Nephron (organoid): ENCODE results near the gene MAP3K20.
"Not testable (repeated sequence)": the region's sequence is repeated elsewhere in the genome, so short reads cannot be mapped to it uniquely, and the experiment has no call there.

Source experiments
- H3K27ac Mint-ChIP-seq, 3 experiments: 2 replicates each; pipeline ENCODE4 v1.8.0; 2020; ENCODE audit warnings: mixed read lengths in 3 of 3, mild to moderate bottlenecking in 2 of 3, moderate library complexity in 1 of 3
- H3K27me3 Mint-ChIP-seq: 2 replicates; pipeline ENCODE4 v1.8.0; 2021; ENCODE audit warnings: low read depth, mild to moderate bottlenecking, moderate library complexity, mixed read lengths
- H3K36me3 Mint-ChIP-seq: 2 replicates; pipeline ENCODE4 v1.8.0; 2020; ENCODE audit warnings: low read depth, mixed read lengths
- H3K4me1 Mint-ChIP-seq: 2 replicates; pipeline ENCODE4 v1.8.0; 2020; ENCODE audit warnings: mixed read lengths
- H3K4me3 Mint-ChIP-seq, 3 experiments: 2 replicates each; pipeline ENCODE4 v1.8.0; 2020; ENCODE audit warnings: mild to moderate bottlenecking in 3 of 3, mixed read lengths in 3 of 3, moderate library complexity in 2 of 3
- H3K9me3 Mint-ChIP-seq: 2 replicates; pipeline ENCODE4 v1.8.0; 2020; ENCODE audit warnings: mixed read lengths
- TF ChIP-seq, protein P1 (sequence below), 3 experiments: fragments of 200-600 bp; sonication (generic); IDR thresholded peaks; one replicate each; pipeline ENCODE4 v1.5.0; 2021; ENCODE audit warnings: antibody characterized with exemption in 3 of 3; ENCODE audit not compliant: unreplicated experiment in 3 of 3

The MAP3K20 gene

DNA sequence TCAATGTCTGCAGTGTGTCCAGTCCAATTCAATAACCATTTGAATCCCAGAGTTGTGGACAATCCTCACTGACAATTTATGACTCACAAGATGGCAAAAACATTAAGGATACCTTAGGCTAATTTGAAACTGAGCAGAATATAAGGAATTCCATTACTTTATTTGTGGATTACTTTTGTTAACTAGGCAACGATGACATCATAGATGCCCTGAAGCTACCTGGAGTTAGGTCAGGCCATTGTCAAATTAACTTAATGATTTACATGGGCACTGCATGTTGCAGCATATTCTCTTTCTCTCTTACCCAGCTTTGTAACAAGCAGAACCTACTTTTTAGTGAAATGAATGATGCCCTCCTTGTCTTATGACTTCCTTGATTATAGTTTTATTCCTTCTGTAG is 179.0 kb downstream of the MAP3K20 start:
- H3K36me3 Mint-ChIP-seq, result peaks cover 11% of the 10 kb centered on the region
- TF ChIP-seq, protein P1, sequence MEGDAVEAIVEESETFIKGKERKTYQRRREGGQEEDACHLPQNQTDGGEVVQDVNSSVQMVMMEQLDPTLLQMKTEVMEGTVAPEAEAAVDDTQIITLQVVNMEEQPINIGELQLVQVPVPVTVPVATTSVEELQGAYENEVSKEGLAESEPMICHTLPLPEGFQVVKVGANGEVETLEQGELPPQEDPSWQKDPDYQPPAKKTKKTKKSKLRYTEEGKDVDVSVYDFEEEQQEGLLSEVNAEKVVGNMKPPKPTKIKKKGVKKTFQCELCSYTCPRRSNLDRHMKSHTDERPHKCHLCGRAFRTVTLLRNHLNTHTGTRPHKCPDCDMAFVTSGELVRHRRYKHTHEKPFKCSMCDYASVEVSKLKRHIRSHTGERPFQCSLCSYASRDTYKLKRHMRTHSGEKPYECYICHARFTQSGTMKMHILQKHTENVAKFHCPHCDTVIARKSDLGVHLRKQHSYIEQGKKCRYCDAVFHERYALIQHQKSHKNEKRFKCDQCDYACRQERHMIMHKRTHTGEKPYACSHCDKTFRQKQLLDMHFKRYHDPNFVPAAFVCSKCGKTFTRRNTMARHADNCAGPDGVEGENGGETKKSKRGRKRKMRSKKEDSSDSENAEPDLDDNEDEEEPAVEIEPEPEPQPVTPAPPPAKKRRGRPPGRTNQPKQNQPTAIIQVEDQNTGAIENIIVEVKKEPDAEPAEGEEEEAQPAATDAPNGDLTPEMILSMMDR (IDR thresholded peaks at IDR 0.05; ENCODE audit: unreplicated experiment in 3 of 3), result no peak
- no peaks in the 10 kb centered on the region for H3K9me3 Mint-ChIP-seq
- H3K4me1 Mint-ChIP-seq, result peaks cover 15% of the 10 kb centered on the region
- H3K27ac Mint-ChIP-seq, result no peak overlapping the region
- peaks cover 11% of the 10 kb centered on the region for H3K27me3 Mint-ChIP-seq
- H3K4me3 Mint-ChIP-seq, result no peak overlapping the region

DNA sequence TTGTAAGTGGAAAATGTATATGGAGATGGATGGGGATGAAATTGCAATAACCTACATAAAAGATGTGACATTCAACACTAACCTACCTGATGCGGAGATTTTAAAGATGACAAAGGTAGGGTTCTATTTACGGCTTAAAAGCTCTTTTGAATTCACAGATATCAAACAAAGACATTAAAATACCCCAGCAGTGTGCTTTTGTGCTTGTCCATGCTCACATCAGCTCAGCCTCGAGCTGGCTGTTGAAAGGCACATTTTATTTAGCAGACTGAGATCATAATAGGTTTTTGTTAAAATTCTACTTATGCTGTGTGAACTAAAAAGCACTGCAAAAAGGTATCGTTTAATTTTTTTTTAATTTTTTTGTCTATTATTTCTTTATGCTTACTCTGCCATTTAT is 183.1 kb downstream of the MAP3K20 start:
- TF ChIP-seq, protein P1 (IDR thresholded peaks at IDR 0.05; ENCODE audit: unreplicated experiment in 3 of 3), result no peak
- no peak overlapping the region for H3K27ac Mint-ChIP-seq
- no peak overlapping the region for H3K4me3 Mint-ChIP-seq
- no peaks in the 10 kb centered on the region for H3K9me3 Mint-ChIP-seq
- no peaks in the 10 kb centered on the region for H3K4me1 Mint-ChIP-seq
- H3K27me3 Mint-ChIP-seq, result no peaks in the 10 kb centered on the region
- peaks cover 22% of the 10 kb centered on the region for H3K36me3 Mint-ChIP-seq

DNA sequence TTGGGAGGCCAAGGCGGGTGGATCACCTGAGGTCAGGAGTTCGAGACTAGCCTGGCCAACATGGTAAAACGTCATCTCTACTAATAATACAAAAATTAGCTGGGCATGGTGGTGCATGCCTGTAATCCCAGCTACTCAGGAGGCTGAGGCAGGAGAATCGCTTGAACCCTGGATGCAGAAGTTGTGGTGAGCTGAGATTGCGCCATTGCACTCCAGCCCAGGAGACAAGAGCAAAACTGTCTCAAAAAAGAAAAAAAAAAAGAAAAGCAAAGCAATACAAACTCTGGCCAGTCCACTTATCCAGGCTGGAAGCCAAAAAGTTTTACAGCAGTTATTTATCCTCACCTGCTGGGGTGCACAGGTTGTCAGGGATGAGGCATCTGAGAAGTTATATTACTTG is 186.7 kb downstream of the MAP3K20 start:
- not testable (repeated sequence) for H3K4me3 Mint-ChIP-seq, H3K4me1 Mint-ChIP-seq, H3K9me3 Mint-ChIP-seq, H3K27me3 Mint-ChIP-seq, H3K27ac Mint-ChIP-seq
- peaks cover 30% of the 10 kb centered on the region for H3K36me3 Mint-ChIP-seq

DNA sequence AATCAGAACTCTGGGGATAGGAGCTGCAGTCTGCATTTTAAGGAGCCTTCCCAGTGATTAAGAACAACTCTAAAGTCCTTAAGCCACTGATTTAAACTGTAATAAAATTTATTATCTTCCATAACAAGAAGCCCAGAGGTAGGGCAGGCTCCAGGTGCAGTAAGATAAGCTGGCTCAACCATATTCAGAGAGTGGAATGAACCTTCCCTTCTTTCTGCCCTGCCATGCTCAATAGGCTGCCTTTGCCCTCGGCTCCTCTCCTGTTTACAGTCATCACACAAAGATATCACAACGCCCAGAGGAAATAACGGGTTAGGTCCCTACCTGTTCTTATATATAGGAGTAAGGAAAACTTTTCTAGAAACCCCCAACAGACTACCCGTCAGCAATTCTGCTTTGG is 188.5 kb downstream of the MAP3K20 start:
- H3K27ac Mint-ChIP-seq, result no peak overlapping the region
- H3K9me3 Mint-ChIP-seq, result no peaks in the 10 kb centered on the region
- peaks cover 30% of the 10 kb centered on the region for H3K36me3 Mint-ChIP-seq
- H3K4me3 Mint-ChIP-seq, result no peak overlapping the region
- peaks cover 4% of the 10 kb centered on the region for H3K27me3 Mint-ChIP-seq
- TF ChIP-seq, protein P1 (IDR thresholded peaks at IDR 0.05; ENCODE audit: unreplicated experiment in 3 of 3), result no peak
- no peaks in the 10 kb centered on the region for H3K4me1 Mint-ChIP-seq

DNA sequence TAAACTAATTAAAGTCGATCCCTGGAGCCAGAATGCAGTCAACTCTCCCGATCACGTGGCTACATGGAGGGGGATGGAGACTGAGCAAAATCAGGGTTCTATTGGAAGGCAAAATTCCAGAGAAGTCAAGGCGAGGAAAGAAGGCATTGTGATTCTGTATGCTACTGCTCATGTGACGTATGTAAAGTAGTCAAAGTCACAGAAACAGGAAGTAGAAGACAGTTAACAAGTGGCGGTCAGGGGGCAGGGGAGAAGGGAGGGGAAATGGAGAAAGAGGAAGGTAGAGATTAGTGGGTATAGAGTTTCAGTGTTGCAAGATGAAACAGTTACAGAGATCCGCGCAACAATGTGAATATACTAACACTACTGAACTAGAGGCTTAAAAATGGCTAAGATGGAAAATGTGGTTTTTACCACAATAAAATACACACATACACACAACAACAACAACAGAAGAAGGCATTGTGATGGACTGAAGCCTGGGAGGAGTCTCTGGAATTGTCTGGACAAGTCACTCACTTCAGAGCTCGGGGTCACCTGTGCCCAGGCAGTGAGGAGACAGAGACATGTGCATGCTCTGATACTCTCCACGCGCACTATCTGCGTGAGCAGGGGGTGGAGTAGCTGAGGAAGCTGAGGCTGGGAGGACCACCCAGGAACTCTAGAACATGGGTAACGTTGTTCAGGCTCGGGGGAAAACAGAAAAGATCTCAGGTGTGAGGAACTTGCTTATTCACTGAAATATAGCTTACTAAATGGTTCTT is 189.1 kb downstream of the MAP3K20 start:
- H3K36me3 Mint-ChIP-seq, result peaks cover 28% of the 10 kb centered on the region
- no peaks in the 10 kb centered on the region for H3K9me3 Mint-ChIP-seq
- no peak overlapping the region for H3K27ac Mint-ChIP-seq
- TF ChIP-seq, protein P1 (IDR thresholded peaks at IDR 0.05; ENCODE audit: unreplicated experiment in 3 of 3), result no peak
- peaks cover 4% of the 10 kb centered on the region for H3K27me3 Mint-ChIP-seq
- no peak overlapping the region for H3K4me3 Mint-ChIP-seq
- no peaks in the 10 kb centered on the region for H3K4me1 Mint-ChIP-seq

DNA sequence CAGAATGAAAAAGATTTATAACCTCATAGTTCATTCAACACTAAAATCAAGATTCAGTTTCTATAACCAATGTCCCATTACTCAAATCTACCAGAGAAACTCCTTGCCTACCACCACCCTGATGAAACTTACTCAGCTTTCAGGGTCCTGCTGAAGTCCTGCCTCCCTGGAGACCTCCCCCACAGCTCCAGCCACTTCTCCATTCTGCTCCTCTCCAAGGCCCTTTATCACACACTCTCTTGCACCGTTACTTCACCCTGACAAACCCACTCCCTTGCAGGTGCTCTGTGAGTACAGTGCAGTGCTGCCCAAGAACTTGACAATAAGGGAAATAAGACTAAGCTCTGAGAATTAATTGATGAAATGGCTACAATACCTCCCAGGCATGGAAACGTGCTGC is 195.5 kb downstream of the MAP3K20 start:
- Mint-ChIP-seq H3K4me3 (no peak overlapping the region), H3K27me3 (peaks cover 4% of the 10 kb centered on the region), H3K27ac (no peak overlapping the region), H3K9me3 (peaks cover 3% of the 10 kb centered on the region), H3K4me1 (no peaks in the 10 kb centered on the region), H3K36me3 (peaks cover 9% of the 10 kb centered on the region)
- TF ChIP-seq, protein P1 (IDR thresholded peaks at IDR 0.05; ENCODE audit: unreplicated experiment in 3 of 3), result no peak
